Stimulated activated CD4-positive, alpha-beta T cell treated with anti-CD3 and anti-CD28 coated beads, Interleukin-4, amount 100 ng/mL, for 1 hour (primary cell): ENCODE measurements around the gene TOP2B.

ENCODE experiments used
- DNase-seq: peaks from one replicate; pipeline ENCODE4 v3.0.0-alpha.2; 2020

The TOP2B gene

DNA sequence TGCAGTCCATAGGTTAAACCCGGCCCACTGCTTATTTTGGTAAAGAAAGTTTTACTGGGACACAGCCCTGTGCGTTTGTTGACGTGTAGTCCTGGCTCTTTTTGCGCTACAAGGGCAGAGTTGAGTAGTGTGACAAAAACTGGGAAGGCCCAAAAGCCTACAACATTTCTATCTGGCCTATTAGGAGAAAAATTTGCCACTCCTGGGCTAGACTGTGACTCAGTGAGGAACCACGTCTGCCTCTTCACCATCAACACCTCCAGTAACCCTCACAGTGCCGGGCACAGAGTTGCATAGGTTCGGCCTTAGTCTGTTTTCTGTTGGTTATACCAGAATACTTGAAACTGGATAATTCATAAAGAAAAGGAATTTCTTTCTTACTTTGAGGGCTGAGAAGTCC lies 110.3 kb downstream of the TOP2B start:
- no peak for DNase-seq

DNA sequence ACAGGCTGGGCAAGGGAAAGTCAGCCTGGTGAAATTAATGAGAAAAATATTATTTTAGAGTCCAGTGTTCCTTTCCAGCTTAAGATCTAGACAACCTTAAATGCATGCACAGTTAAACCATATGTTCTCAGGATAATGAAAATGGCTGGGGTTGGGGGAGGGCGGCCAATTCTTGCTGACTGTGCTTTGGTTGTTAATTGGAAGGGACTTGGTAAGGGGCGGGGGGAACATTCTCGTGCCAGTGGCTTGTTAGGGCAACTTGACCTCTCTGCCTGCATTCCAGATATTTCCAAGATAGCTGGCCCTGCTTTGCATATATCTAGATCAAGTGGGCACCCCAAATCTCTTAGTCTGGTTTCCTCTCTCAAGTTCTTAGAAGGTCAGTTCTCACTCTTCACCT lies 112.5 kb downstream of the TOP2B start:
- DNase-seq = no peak

DNA sequence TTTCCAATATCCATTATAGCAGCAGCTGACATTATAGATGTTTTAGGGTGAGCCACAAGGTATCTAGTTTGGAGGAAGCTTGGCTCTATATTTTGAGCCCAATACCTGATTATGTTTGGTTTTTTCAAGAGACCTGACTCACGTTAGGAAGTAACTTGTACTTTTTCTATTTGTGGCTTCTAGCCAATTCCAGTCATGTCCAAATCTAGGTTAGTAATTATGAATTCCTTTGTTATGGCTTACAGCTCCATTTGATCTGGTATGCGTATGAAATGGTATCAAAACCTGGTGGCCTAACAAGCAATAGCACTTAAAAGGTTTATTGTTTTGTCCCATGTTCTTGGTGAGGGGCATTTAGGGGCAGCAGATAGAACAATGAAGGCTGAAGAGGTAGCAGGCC lies 115.9 kb downstream of the TOP2B start:
- no peak for DNase-seq

DNA sequence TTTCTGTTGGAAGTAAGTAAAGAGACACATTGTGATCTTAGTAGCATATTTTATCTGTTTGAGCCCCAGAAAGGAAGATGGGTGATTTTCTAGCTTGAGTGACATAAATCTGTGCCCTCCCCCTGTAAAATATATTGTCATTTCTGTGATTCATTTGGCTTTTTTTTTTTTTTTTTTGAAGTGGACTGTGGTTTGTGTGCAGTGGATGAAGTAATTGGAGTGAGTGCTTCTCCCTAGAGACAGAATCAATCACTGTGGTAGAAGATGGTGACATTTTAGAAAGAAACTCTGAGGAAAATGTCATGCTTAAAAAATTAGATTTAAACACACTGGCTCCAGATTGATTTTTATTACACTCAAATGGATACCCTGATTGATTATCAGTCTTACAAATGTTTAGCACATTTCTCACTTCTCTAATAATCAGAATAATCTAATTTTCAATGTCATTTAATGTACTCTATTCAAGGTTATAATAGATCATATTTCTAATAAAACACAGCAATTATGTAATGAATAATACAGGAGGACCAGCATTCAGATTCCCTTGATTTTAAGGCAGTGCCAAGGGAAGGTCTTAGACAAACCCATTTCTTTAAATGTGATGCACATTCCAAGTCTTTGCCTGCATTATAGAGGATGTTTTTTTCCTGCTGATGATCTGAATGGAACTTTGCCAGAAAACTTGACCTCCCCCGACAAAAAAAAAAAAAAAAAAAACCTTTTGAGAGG lies 116.6 kb downstream of the TOP2B start:
- DNase-seq = no peak
